Epithelial cell of proximal tubule (primary cell): ENCODE data around the gene SMIM12. TPM values are rescaled to one million over a fixed set of nuclear protein-coding genes. Genes with fewer than 3 reads are reported as not detected.

ENCODE experiments used
- DNase-seq: peaks from one replicate; pipeline ENCODE4 v3.0.0-alpha.2; 2011; ENCODE audit warnings: low read depth
- H3K4me3 ChIP-seq: 2 replicates; pipeline ENCODE4 v1.5.1; 2011; ENCODE audit warnings: low read depth, mild to moderate bottlenecking, low read length
- total RNA-seq: library from RNA; depleted of rRNA; stranded (reverse); fragments of >200 nt; gene quantifications from 2 replicates; pipeline ENCODE4 v1.2.3, GENCODE V29; 2015
- TF ChIP-seq, protein P1 (sequence below): conservative IDR thresholded peaks from 2 replicates; pipeline ENCODE4 v1.5.1; 2012; ENCODE audit warnings: low read depth, mild to moderate bottlenecking, low read length

SMIM12 gene
- total RNA-seq, 1 donor from 2014 or later, result 30.8 TPM

DNA sequence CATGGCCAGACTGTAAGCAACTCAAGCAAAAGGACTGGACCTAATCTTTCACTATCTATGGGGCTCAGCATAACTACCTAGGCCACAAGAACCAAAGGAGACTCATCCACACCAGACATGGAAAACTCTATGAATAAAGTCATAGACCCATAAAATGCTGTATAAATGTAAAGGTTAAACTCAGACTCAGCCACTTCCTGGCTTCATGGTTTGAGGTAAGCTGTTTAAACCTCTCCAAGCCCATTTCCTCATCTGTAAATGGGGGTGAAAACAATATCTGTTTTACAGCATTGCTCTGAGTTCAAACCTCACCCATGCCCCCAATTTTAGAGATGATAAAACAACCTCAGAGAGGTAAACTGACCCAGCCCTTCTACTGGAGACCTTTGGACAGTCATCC, 4.0 kb upstream of the SMIM12 start:
- H3K4me3 ChIP-seq, result no peak overlapping the region
- TF ChIP-seq, protein P1, sequence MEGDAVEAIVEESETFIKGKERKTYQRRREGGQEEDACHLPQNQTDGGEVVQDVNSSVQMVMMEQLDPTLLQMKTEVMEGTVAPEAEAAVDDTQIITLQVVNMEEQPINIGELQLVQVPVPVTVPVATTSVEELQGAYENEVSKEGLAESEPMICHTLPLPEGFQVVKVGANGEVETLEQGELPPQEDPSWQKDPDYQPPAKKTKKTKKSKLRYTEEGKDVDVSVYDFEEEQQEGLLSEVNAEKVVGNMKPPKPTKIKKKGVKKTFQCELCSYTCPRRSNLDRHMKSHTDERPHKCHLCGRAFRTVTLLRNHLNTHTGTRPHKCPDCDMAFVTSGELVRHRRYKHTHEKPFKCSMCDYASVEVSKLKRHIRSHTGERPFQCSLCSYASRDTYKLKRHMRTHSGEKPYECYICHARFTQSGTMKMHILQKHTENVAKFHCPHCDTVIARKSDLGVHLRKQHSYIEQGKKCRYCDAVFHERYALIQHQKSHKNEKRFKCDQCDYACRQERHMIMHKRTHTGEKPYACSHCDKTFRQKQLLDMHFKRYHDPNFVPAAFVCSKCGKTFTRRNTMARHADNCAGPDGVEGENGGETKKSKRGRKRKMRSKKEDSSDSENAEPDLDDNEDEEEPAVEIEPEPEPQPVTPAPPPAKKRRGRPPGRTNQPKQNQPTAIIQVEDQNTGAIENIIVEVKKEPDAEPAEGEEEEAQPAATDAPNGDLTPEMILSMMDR, result no peak
- DNase-seq, result no peak

DNA sequence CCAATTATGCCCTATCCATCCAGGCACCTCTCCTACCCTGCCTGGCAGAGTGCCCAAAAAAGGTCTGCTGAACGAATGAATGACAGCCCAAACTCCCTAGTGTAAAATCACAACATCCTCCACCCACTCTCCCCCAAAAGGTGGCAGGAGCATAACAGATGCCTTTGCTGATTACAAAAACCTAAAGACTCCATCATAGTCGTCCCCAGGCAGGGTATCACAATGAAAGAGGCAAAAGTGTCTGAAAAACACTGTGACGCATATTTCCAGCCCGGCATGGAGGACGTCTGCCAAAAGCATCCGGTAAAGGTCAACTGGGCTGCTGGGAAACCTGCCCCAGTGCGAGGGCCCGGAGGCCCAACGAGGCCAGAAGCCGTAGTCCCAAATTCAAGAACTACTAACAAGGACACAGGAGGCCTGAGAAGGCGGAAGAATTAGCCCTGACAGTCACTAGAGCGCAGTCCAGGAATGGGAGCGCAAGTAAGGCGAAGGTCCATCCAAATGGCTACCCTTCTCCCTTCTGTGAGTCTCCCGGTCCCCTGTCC, 576 bp downstream of the SMIM12 start:
- H3K4me3 ChIP-seq, result peak overlapping the region; percentile 100
- TF ChIP-seq, protein P1, result no peak
- no peak for DNase-seq

DNA sequence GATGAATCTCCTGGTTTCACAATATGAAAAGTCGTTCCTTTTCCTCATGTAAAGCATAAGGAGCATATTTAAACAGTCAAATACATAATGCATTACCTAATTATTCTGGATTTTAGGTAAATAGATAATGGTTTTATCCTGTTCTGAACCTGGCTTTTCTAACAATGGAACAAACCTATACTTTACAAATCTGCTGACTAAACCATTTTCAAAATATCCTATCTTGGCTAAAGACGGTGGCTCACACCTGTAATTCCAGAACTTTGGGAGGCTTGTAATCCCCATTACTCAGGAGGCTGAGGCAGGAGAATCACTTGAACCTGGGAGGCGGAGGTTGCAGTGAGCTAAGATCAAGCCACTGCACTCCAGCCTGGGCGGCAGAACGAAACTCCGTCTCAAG, 2.9 kb downstream of the SMIM12 start:
- TF ChIP-seq, protein P1, result no peak
- DNase-seq, result no peak
- H3K4me3 ChIP-seq, result no peak overlapping the region

DNA sequence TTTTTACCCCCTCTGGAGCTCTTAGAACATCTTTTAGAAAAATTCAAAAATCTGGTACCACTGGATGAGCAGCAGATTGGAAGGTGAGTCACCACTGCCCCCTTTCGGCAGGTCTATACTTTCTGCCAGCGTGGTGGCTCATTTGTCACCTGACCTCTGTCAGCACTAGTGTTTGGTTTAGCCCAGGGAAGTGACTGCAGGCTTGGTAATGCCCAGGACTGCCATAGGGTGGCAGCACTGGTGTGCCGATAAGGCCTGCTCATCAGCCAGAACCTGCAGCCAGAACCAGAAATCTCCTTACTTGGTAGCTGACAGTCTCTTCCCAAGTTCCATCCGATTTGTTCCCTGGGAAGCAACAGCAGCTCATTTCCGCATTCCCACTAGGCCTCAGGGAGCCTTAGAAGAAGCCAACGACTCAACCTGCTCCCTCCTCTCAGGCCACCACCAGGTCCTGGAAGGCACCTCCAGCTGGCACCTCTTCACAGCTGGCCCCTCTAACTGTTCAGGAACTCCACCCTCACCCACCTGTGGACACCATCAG, 6.8 kb downstream of the SMIM12 start:
- H3K4me3 ChIP-seq, result no peak overlapping the region
- TF ChIP-seq, protein P1, result peak; percentile 96
- peak; percentile 78 for DNase-seq

DNA sequence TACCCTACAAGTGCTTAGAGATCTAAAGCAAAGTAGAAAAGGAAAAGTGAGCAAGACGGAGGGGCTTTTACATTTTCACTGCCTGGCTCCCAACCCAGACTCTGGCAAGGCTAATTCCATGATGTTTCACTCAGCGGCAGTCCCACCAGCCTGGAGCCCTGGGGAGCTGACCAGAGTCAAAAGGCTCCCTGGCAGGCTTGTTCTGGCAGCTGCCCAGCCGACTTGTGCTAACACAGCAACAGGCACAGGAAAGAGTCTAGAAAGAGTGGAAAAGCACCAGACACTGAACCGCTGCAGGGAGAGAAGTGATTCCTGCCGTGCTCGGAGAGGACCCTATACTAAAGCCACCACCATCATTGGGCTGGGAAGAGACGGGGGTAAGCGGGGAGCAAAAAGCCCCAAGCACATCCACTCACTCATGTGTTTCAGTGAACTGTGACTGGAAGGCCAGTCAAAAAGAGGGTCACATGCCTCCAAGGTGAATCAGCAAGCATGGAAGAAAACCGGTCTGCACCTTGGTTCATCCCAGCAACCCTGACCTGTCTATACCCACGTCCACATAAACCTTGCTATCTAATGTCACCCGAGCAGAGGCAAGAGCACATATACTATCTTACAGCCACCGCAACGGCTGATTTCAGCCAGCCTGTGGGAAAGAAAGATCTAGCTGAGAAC, 8.0 kb downstream of the SMIM12 start:
- no peak overlapping the region for H3K4me3 ChIP-seq
- DNase-seq, result no peak
- TF ChIP-seq, protein P1, result peak; percentile 4

DNA sequence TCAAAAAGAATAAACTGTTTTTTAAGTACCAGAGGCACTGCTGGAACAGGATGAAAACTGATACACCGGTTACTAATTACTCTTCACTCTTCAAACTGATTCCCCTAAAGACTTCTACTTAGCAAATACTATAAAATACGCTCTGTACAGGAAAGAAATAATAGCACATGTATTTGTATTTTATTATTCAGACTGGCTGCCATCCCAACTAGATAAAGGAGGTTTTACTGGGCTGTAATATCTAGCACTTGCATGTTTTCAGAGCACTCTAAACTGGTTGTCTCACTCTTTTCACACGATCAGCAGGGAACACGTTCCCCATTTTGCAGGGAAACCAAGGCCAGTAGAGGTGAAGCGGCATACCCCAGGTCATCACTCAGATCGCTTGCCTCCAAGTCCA, 9.2 kb downstream of the SMIM12 start:
- H3K4me3 ChIP-seq, result no peak overlapping the region
- no peak for DNase-seq
- TF ChIP-seq, protein P1, result no peak

DNA sequence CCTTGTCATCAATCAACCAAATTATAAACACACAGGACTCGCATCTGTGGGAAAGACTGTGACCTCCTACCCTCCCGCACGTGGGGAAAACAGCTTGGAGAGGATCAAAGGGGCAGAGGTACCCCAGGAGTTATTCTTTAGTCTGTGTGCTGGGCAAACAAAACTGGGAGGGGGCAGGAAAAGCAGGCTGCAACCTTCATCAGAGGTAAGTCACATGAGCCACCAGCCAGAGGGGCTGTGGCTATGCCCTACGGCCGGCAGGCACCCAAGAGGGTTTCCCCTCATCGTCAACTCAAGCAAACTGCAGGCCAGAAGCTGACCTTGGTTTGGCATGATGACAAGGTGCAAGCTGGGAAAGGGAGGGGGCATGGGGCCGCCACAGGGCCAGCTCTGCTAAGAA, 12.5 kb downstream of the SMIM12 start:
- H3K4me3 ChIP-seq, result no peak overlapping the region
- DNase-seq, result no peak
- TF ChIP-seq, protein P1, result no peak
